ENCODE measurements around the gene ZNF587B.
A peak's percentile ranks its signal among the peaks of the same experiment; 100 is the strongest.
"Not testable (repeated sequence)": the region's sequence is repeated elsewhere in the genome, so short reads cannot be mapped to it uniquely, and the experiment has no call there.

ZNF587B gene

DNA sequence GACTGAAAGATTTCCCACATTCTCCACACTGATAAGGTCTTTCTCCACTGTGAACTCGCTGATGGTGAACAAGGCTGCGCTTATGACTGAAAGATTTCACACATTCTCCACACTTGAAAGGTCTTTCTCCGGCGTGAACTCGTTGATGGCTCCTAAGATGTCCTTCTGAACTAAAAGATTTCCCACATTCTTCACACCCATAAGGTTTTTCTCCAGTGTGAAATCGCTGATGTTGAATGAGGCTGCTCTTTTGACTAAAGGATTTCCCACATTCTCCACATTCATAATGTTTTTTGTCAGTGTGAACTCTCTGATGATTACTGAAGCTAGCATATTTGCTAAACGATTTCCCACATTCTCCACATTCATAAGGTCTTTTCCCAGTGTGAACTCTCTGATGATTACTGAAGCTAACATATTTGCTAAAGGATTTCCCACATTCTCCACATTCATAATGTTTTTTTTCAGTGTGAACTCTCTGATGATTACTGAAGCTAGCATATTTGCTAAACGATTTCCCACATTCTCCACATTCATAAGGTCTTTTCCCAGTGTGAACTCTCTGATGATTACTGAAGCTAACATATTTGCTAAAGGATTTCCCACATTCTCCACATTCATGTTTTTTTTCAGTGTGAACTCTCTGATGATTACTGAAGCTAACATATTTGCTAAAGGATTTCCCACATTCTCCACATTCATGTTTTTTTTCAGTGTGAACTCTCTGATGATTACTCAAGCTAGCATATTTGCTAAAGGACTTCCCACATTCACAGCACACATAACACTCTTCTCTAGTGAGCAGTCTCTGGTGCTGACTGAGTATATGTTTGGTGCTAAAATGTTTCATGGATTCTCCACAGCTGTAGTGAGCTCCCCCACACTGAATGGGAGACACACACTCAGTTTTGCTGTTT is 44.0 kb downstream of the ZNF587B start:
- DNase-seq = not testable (repeated sequence)

DNA sequence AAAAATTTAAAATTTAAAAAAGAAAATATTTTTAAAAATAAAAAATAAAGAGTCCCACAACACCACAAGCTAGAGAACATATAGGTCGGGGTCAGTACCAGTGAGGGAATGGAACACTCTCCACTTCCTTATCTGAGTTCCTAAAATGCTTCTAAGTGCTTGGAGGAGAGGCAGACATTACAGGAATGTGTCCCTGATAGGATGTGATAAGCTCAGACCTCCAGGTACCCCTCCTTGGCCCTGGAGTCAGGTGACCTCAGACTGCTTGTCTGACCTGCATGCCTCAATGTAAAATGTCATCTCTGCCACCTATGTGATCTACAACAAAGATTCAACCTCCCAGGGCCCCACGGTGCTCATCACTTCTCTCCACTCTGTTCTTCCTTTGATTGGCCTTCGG is 55.9 kb downstream of the ZNF587B start:
- DNase-seq = no peak

DNA sequence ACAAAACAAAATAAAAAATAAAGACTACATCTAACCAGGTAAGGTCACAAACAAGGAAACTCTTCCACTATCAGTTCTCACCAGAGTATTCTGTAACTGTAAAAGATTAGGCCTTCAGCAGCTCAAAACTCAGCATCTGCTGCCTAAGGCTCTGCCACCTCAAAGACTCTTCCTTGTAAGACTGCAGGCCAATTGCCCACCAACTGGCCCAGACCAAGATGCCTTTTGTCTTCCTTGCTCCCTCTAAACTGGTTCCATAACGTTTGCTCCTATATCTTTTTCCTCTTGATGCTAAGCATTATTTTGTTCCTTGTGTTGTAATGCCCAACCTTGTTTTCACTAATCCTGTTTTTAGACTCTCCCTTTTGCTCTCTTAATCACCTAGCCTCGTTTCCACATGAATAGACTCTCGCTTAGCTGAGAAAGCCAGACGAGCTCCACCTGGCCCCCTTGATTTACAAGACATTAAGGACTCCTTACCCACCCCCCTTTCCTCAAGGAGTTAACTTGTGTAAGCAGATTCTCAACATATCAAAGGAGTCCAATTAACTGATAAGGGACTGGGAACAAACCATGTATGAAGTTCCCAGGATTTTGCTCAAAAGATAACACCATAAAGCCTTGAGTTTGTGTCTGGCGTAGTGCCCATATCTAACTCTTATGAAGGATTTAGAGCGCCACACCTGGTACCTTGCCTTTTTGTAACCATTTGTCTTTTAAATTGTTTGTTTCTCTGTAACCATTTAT is 57.3 kb downstream of the ZNF587B start:
- DNase-seq = no peak

DNA sequence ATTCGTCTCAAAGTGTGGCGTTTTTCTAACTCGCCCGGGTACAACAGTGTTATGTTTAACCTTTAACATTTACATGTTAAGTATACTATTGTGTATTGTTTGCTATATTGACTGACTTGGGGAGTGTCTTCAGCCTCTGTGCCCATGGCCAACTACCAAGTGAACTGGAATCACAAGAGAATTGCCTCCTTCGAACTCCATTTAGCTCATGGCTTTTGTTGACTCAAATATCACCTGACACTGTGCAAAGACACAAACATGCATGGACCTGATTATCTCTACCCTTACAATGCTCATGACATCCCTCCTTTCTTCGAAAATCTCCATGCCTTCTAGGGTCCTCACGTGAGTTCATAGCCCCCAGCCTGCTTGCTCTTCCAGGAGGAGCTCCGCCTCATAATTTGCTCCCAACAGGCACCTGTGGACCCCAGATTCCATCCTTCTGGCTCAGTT is 58.0 kb downstream of the ZNF587B start:
- DNase-seq = no peak

DNA sequence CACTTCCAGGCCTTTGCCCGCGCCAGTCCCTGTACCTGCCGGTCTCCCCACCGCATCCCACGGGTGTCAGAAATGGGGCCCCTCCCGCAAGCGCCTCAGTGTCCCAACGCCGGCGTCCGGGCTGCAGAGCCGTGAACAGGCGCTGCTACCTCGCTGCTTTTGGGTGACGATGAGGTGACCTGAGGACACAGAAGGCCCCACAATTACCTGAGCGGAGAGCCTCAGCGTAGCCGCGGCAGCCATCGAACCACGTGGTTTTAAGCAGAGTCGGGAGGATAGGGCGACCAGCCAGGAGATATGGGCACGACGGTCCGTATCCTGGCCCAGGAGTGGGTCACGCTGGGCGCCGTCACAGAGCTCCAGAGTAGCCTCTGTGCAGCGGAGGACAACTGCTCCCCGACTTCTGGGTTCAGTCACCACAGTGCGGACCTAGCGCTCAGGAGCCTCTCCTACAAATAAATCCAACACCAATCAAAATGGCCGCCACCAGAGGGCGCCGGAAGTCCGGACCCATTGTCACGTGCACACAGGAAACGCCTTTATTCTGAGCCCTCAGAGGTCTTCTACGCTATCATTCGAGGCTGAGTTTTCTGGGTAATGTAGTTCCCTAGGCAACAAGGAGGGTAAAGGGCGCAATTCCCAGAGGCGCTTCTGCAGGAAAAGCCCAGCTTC is 58.6 kb downstream of the ZNF587B start, which contains the start of gene ZNF814:
Gene ZNF814 (minus strand): TSS at position 478 of the 672 bp plus-strand sequence. CDS start 235 bp downstream, at position 243.
- peak; percentile 81 for DNase-seq

DNA sequence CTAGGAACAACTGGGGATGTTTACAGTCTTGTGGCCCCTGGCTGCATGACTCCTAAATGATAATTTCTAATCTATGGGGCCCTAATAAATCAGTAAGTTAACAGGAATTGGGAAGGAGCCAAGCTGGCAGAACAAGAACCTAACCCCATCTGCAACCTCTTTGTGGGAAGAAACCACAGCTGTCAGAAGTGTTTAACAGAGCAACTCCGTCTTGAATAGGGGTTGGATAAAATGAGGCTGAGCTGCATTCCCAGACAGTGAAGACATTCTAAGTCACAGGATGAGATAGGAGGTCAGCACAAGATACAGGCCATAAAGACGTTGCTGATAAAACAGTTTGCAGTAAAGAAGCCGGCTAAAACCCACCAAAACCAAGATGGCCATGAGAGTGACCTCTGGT is 60.6 kb downstream of the ZNF587B start:
- DNase-seq = not testable (repeated sequence)
